Measurements from ENCODE around the gene NRDE2.
"Not testable (repeated sequence)": the region's sequence is repeated elsewhere in the genome, so short reads cannot be mapped to it uniquely, and the experiment has no call there.

NRDE2 gene

DNA sequence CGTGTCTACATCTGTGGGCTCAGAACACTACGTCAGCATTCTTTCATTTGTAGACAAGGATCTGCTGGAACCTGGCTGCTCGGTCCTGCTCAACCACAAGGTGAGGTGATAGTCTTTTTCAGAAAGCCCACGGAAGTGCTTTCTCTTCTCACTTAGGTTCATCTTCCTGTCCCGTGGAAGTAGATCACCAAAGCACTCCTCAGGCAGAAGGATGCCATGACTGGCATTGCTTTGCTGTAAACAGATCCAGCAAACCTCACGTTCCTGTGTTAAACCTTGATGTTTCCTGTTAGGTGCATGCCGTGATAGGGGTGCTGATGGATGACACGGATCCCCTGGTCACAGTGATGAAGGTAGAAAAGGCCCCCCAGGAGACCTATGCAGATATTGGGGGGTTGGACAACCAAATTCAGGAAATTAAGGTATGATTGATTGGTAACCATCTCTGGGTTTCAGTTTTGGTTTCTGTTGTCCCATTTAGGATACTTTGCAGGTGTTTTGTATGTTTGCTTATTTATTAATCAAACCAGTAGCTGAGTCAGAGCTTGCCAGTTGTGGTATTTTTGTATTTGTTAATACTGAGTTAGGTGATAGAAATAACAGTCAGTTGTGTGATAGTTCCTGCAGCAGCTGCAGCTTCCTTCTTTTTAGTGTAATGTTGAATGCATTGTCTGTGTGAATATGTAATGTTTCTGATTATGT, 67.8 kb downstream of the NRDE2 start:
- no peak for DNase-seq

- peak; percentile 29 for DNase-seq
These were observed 75.2 kb downstream of the NRDE2 start, which contains the start of gene PSMC1 for GRCh38 chr14:90256354-90257131. Gene PSMC1, plus strand, starts transcription at chr14:90256553. Its CDS starts 45 bp downstream, at chr14:90256598.

DNA sequence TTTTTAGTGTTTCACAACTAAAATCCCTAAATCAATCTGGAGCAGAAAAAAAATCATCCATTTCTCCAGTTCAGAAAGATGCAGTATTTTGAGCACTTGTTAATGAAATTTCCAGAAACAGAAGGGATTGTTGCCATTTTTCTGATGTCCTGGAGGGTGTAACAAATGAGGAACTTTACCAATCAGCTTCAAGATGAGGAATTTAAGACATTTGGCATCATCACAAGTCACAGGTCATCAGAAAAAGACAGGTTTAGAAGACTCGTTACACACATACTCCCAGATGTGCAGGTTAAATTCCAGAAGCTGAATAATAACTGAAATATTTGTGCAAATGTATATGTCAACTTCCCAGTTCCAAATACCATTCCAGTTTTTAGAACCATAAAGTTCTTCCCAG, 75.9 kb downstream of the NRDE2 start:
- no peak for DNase-seq

GRCh38 chr14:90253826-90254225, 77.9 kb downstream of the NRDE2 start:
- DNase-seq = no peak

- no peak for DNase-seq
These were observed 83.1 kb downstream of the NRDE2 start for GRCh38 chr14:90248594-90248993.

GRCh38 chr14:90247441-90247840, 84.3 kb downstream of the NRDE2 start:
- not testable (repeated sequence) for DNase-seq

DNA sequence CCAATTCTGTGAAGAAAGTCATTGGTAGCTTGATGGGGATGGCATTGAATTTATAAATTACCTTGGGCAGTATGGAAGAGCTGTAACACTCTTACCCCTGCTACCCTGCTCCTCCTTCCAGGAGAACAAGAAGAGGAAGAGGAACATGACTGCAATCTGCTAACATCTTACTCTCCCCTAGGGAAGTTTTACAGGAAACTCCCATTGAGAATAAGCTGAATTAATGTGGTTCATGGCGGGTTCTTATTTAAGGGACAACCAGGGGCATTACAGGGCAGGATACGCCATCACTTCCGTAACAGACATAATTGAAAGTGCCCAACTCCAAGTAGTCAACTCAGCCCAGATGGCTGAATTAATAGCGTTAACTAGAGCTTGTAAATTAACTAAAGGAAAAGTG, 84.8 kb downstream of the NRDE2 start:
- no peak for DNase-seq

DNA sequence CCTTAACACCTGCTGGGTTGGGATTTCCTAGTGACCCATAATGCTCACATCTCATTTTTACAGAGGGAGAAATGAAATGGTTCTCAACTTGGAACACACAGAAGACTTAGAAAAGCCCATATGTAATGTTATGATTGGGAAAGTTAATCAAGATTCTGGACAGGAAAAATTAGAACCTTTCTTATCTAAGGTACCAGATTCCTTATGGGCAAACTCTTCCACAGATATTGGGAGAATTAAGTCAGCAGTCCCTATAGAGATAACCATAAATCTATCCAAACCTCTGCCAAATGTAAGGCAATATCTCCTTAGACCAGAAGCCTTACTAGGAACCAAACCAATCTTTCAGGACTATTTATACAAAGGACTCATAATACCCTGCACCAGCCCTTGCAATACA, 89.3 kb downstream of the NRDE2 start:
- DNase-seq = no peak

GRCh38 chr14:90239139-90239538, 92.6 kb downstream of the NRDE2 start:
- no peak for DNase-seq

DNA sequence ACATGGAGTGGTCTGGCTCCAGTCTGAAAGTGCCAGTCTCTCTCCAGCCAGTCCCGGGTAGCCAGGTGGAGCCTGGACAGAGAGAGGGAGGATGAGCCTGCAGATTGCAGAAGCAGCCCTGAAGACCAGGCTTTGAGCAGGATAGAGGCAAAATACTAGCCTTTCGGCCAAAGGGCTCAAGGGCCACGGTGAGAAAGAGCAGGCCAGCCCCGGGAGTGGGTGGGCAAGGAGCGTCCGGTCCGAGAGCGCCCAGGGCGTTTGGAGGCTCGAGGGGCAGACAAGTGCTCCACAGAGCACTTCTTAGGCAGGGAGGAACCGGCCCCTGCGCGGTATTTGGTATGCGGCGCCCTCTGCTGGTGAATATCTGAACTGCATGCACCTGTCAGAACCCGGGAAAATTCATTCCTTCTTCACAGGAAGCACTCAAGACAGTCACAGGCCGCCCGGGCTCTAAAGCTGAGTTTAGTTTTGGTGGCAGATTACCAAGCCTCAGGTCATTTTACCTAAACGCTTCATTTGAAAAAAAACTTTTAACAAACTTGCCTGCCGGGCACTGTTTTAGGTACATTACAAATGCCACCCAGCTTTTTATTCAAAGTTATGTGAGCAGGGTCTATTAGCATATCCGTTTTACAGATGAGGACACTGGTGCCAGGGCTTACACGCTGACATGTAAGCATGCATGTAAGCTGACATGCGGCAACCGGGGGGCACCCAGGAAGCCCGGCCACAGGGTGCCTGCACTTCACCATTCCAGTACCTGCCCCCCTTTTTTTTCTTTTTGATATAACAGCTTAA, 96.4 kb downstream of the NRDE2 start:
- peak; percentile 17 for DNase-seq

GRCh38 chr14:90229942-90230341, 101.8 kb downstream of the NRDE2 start:
- DNase-seq = not testable (repeated sequence)

DNA sequence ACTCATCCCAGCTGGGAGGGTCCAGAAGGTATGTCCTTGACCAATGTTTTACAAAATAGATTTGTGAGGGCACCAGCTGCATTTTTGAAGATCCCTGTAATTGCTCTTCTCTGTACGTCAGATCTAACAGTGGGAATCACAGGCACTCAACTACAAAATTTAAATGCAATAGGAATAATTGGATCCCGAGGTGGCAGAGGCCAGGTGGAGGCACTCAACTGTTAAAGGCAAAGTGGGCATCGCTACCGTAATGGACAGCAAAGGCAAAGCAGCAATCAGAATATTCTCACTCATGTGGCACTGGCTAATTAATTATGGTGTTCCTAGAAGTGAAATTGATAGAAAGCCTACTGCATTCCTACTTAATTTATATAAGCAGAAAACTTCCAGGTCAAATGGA, 103.3 kb downstream of the NRDE2 start:
- DNase-seq = no peak

All from NCI-H2029 treated with DMSO at 0.1 percent for 48 hours (cell line).